ENCODE measurements around the gene UMPS.
"Not testable (repeated sequence)": the region's sequence is repeated elsewhere in the genome, so short reads cannot be mapped to it uniquely, and the experiment has no call there.

UMPS gene

GRCh38 chr3:124752051-124752450 is 21.8 kb downstream of the UMPS start:
- no peaks in the 10 kb centered on the region for H3K9me3 ChIP-seq (ENCODE audit: control insufficient read depth, insufficient read depth, low read depth, low read length)
- no peak overlapping the region for H3K27ac ChIP-seq (ENCODE audit: extremely low read depth, low read depth, low read length)
- POLR2A ChIA-PET, result no interaction called here
- H3K4me1 ChIP-seq (ENCODE audit: control insufficient read depth, insufficient read depth, low read length), result no peaks in the 10 kb centered on the region
- H3K4me3 ChIP-seq (ENCODE audit: low read depth, low read length), result no peak overlapping the region
- CTCF ChIA-PET, result no interaction called here
- TF ChIP-seq ZNF266 (tag by site-specific recombination; IDR thresholded peaks at IDR 0.05; ENCODE audit: low read depth) (no peak), ZNF791 (tag by site-specific recombination; IDR thresholded peaks at IDR 0.05) (no peak), ZEB2 (tag by site-specific recombination; IDR thresholded peaks at IDR 0.05) (no peak)
- peaks cover 0 to 15% of the 10 kb centered on the region in 2 experiments; a peak in 1 of 3 replicates for H3K36me3 ChIP-seq (ENCODE audit: control insufficient read depth in 2 of 2, insufficient read depth in 1 of 2, low read length in 2 of 2)

GRCh38 chr3:124757926-124758325 is 27.7 kb downstream of the UMPS start:
- CTCF ChIA-PET, result interaction anchor here (0.7 to 10.8 kb wide), 4 partner anchors 30 to 171 kb away, joined by 3 to 201 read pairs (median 3); no protein-coding TSS in a partner anchor
- not testable (repeated sequence) for H3K4me3 ChIP-seq (ENCODE audit: low read depth, low read length); H3K36me3 ChIP-seq (ENCODE audit: control insufficient read depth in 2 of 2, insufficient read depth in 1 of 2, low read length in 2 of 2)

DNA sequence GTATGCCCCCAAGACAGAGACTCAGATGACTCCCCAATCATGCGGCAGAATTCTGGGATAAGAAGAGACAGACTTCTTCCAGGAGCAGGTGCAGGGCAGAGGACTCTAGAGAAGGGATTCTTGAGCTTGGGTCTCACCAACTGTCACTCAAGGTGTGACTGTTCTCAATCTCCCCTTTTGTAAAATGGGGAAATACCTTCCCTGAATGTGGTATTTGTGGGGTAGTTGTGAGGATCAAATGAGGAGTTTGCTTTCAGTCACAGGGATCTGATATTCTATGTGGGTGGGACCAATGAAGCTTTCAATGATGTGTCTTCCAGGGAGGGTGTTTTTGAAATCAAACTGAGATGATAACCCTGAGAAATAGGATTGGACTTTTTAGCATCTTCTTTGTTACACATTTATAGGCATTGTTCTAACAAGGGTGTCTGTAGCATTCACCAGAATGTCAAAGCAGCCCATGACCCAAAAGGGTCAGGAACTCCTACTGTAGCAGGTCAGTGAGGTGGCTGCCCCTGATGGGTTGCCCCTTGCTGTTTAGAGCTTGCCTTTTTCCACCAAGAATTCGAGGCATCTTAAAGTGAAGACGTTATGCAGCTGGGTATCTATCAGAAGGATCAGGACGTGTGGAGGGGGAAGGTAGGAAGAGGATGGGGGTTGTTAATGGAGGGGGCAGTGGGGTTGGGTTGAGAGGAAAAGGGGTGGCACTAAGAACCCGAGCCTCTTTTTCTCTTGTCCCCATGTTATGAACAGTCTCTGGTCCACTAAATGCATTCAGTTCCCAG is 28.8 kb downstream of the UMPS start:
- no peak overlapping the region for H3K27ac ChIP-seq (ENCODE audit: extremely low read depth, low read depth, low read length)
- H3K4me1 ChIP-seq (ENCODE audit: control insufficient read depth, insufficient read depth, low read length), result no peaks in the 10 kb centered on the region
- no peak overlapping the region for H3K4me3 ChIP-seq (ENCODE audit: low read depth, low read length)
- TF ChIP-seq ZEB2 (tag by site-specific recombination; IDR thresholded peaks at IDR 0.05) (no peak), YY1 (tag by site-specific recombination; IDR thresholded peaks at IDR 0.05) (no peak), ZNF626 (tag by site-specific recombination; IDR thresholded peaks at IDR 0.05) (no peak), ZFP69B (tag by site-specific recombination; IDR thresholded peaks at IDR 0.05) (no peak), FEZF1 (tag by site-specific recombination; IDR thresholded peaks at IDR 0.05) (no peak), CTCF (tag by site-specific recombination; IDR thresholded peaks at IDR 0.05) (no peak), ZSCAN23 (tag by site-specific recombination; IDR thresholded peaks at IDR 0.05) (no peak), SETDB1 (IDR thresholded peaks at IDR 0.05; ENCODE audit: insufficient read length, low read length) (no peak)
- H3K9me3 ChIP-seq (ENCODE audit: control insufficient read depth, insufficient read depth, low read depth, low read length), result no peaks in the 10 kb centered on the region
- peaks cover 0 to 13% of the 10 kb centered on the region in 2 experiments; a peak in 1 of 3 replicates for H3K36me3 ChIP-seq (ENCODE audit: control insufficient read depth in 2 of 2, insufficient read depth in 1 of 2, low read length in 2 of 2)
- POLR2A ChIA-PET, result no interaction called here
- CTCF ChIA-PET, result interaction anchor here (0.5 to 10.8 kb wide), 9 partner anchors 29 to 682 kb away, joined by 3 to 201 read pairs (median 3); no protein-coding TSS in a partner anchor

More at GRCh38 chr3:124757926-124758325, 27.7 kb downstream of the UMPS start:
- POLR2A ChIA-PET; H3K27ac ChIP-seq (ENCODE audit: extremely low read depth, low read depth, low read length); H3K9me3 ChIP-seq (ENCODE audit: control insufficient read depth, insufficient read depth, low read depth, low read length); H3K4me1 ChIP-seq (ENCODE audit: control insufficient read depth, insufficient read depth, low read length): not testable (repeated sequence)

GRCh38 chr3:124759666-124760401 is 29.6 kb downstream of the UMPS start:
- CTCF ChIA-PET, result interaction anchor here (0.5 to 10.8 kb wide), 13 partner anchors 11 to 826 kb away, joined by 3 to 201 read pairs (median 4); no protein-coding TSS in a partner anchor
- H3K36me3 ChIP-seq (ENCODE audit: control insufficient read depth in 2 of 2, insufficient read depth in 1 of 2, low read length in 2 of 2), result peaks cover 0 to 20% of the 10 kb centered on the region in 2 experiments; a peak in 1 of 3 replicates
- TF ChIP-seq ZNF654 (tag by site-specific recombination; IDR thresholded peaks at IDR 0.05; ENCODE audit: low read depth), result no peak
- no peak for TF ChIP-seq ZNF768 (tag by site-specific recombination; IDR thresholded peaks at IDR 0.05)
- TF ChIP-seq AEBP2 (tag by site-specific recombination; IDR thresholded peaks at IDR 0.05; ENCODE audit: borderline replicate concordance), result no peak

More at GRCh38 chr3:124759666-124760401, 29.6 kb downstream of the UMPS start:
- Histone ChIP-seq H3K27ac (ENCODE audit: extremely low read depth, low read depth, low read length) (no peak overlapping the region), H3K9me3 (ENCODE audit: control insufficient read depth, insufficient read depth, low read depth, low read length) (no peaks in the 10 kb centered on the region), H3K4me1 (ENCODE audit: control insufficient read depth, insufficient read depth, low read length) (no peaks in the 10 kb centered on the region), H3K4me3 (ENCODE audit: low read depth, low read length) (no peak overlapping the region)
- POLR2A ChIA-PET, result interaction anchor here (1.8 kb wide), 1 partner anchor 144 kb away, joined by 5 read pairs; no protein-coding TSS in a partner anchor

Data from HEK293 (cell line).